Left ventricle myocardium inferior (tissue), 1 donor: ENCODE data around the gene PIEZO2. TPM values are rescaled to one million over a fixed set of nuclear protein-coding genes. Genes with fewer than 3 reads are reported as not detected.
"Not testable (repeated sequence)": the region's sequence is repeated elsewhere in the genome, so short reads cannot be mapped to it uniquely, and the experiment has no call there.

Source experiments
- DNase-seq: peaks from one replicate; pipeline ENCODE4 v3.0.0-alpha.2; 2020
- H3K27ac ChIP-seq: fragments of 200-600 bp; replicated peaks from 2 replicates; pipeline ENCODE4 v1.8.0; 2021
- H3K27me3 ChIP-seq: fragments of 200-600 bp; 2 replicates; pipeline ENCODE4 v1.8.0; 2021; ENCODE audit warnings: low read depth
- H3K36me3 ChIP-seq: fragments of 200-600 bp; 2 replicates; pipeline ENCODE4 v1.8.0; 2021
- H3K4me1 ChIP-seq: fragments of 200-600 bp; 2 replicates; pipeline ENCODE4 v1.8.0; 2021
- H3K4me3 ChIP-seq: fragments of 200-600 bp; 2 replicates; pipeline ENCODE4 v1.8.0; 2021; ENCODE audit warnings: mild to moderate bottlenecking, moderate library complexity
- H3K9me3 ChIP-seq: fragments of 200-600 bp; replicated peaks from 2 replicates; pipeline ENCODE4 v1.8.0; 2021
- CTCF ChIP-seq: fragments of 200-600 bp; IDR thresholded peaks from 2 replicates; pipeline ENCODE4 v1.8.0; 2021; ENCODE audit warnings: antibody characterized with exemption, mild to moderate bottlenecking, borderline replicate concordance
- intact Hi-C: fragments of 100-400 bp; cut with micrococcal nuclease; formaldehyde crosslinking; loops from one replicate; pipeline ENCODE4 v1.11.0; 2022
- total RNA-seq: library from RNA; stranded (reverse); fragmentation: NEBNext Ultra II Directional; extraction: Animal tissue kit (Norgen Biotek cat#: 25700); gene quantifications from one replicate; pipeline ENCODE4 v1.2.1, GENCODE V29; 2021
- donor health status: DM: no; HTN: yes; CAD: no; lungs with severe emphysema.

The PIEZO2 gene
- total RNA-seq, 1 donor from 2014 or later: 0.33 TPM

DNA sequence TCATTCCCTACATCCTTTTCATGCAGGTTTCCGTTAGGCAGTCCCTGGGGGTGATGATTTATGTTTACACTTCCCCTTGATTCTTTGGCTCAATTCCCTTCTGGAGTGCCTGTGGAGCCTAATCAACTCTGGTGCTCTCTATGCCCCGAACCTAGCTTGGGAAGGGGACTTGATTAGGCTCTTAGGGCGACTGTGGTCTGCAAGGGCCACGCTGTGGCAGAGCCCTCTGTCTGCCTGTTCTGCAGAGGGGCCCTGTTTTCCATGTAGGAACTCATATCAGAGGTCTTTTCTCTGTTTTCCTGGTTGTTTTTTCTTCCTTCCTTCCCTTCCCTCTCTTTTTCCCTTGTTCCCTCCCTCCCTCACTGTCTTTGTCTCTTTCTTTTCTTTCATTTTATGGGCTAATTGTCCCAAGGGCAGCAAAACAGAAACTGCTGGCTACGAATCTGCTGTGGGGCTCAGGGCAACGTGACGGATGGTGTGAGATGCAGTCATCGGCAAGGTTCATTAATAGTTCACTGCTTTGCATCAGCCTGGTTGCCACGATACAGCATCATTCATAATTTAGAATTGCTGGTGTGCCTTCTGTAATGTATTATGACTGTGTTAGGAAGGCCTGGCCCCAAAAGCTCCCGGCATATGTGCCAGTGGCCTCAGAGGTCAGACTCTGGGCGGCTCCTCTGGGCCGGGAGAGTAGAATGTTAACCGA lies 489.0 kb downstream of the PIEZO2 start:
- peaks cover 6% of the 10 kb centered on the region for H3K27me3 ChIP-seq
- peaks cover 8% of the 10 kb centered on the region for H3K4me1 ChIP-seq
- no peak for TF ChIP-seq CTCF
- no peak for DNase-seq
- H3K27ac ChIP-seq: no peak overlapping the region
- no peak overlapping the region for H3K4me3 ChIP-seq
- intact Hi-C loops: no loop called here
- no peaks in the 10 kb centered on the region for H3K9me3 ChIP-seq
- H3K36me3 ChIP-seq: no peaks in the 10 kb centered on the region

DNA sequence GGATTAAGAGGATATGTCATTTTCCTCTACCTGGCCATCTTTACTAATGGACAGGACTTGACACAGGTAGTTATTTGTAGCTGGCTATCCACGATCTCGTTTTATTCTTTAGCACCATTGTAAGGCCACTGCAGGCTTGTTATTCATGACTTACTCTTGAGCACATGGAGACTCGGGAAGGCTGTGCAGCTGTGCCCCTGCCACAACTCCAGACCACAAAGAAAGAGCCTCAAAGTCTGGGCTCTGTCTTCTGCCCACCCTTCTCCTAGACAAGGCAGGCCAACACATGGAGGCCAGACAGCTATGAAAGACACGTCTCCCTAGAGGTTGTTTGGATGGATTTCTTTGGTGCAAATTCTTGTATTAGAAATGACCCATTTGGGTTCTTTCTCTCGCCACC lies 489.8 kb downstream of the PIEZO2 start:
- no peak overlapping the region for H3K4me3 ChIP-seq
- peaks cover 8% of the 10 kb centered on the region for H3K4me1 ChIP-seq
- intact Hi-C loops: no loop called here

GRCh38 chr18:10659000-10659399 lies 490.4 kb downstream of the PIEZO2 start:
- H3K27ac ChIP-seq: no peak overlapping the region
- TF ChIP-seq CTCF: no peak
- DNase-seq: no peak
- H3K36me3 ChIP-seq: no peaks in the 10 kb centered on the region
- no peaks in the 10 kb centered on the region for H3K9me3 ChIP-seq
- intact Hi-C loops: no loop called here
- H3K4me3 ChIP-seq: no peak overlapping the region
- H3K4me1 ChIP-seq: peaks cover 8% of the 10 kb centered on the region
- no peaks in the 10 kb centered on the region for H3K27me3 ChIP-seq

More for the DNA sequence above, 489.8 kb downstream of the PIEZO2 start:
- Histone ChIP-seq H3K36me3 (no peaks in the 10 kb centered on the region), H3K27ac (no peak overlapping the region), H3K9me3 (no peaks in the 10 kb centered on the region), H3K27me3 (peaks cover 2% of the 10 kb centered on the region)
- TF ChIP-seq CTCF: no peak
- DNase-seq: no peak

- H3K9me3 ChIP-seq, H3K27me3 ChIP-seq, H3K36me3 ChIP-seq, DNase-seq, H3K4me3 ChIP-seq, H3K4me1 ChIP-seq, intact Hi-C loops, H3K27ac ChIP-seq: not testable (repeated sequence)
These were observed 505.4 kb downstream of the PIEZO2 start for GRCh38 chr18:10644003-10644402.

- not testable (repeated sequence) for DNase-seq, H3K27ac ChIP-seq
These were observed 506.3 kb downstream of the PIEZO2 start for GRCh38 chr18:10642915-10643524.

GRCh38 chr18:10638539-10638885 lies 510.9 kb downstream of the PIEZO2 start:
- H3K27me3 ChIP-seq, H3K27ac ChIP-seq, H3K9me3 ChIP-seq, H3K4me3 ChIP-seq, intact Hi-C loops, H3K36me3 ChIP-seq, DNase-seq, H3K4me1 ChIP-seq: not testable (repeated sequence)

More at GRCh38 chr18:10642915-10643524, 506.3 kb downstream of the PIEZO2 start:
- H3K9me3 ChIP-seq, intact Hi-C loops, H3K27me3 ChIP-seq, H3K4me3 ChIP-seq, H3K4me1 ChIP-seq, H3K36me3 ChIP-seq: not testable (repeated sequence)

GRCh38 chr18:10637858-10638538 lies 511.4 kb downstream of the PIEZO2 start:
- H3K27me3 ChIP-seq, H3K27ac ChIP-seq, intact Hi-C loops, H3K9me3 ChIP-seq, H3K4me1 ChIP-seq, DNase-seq, H3K36me3 ChIP-seq, H3K4me3 ChIP-seq: not testable (repeated sequence)

DNA sequence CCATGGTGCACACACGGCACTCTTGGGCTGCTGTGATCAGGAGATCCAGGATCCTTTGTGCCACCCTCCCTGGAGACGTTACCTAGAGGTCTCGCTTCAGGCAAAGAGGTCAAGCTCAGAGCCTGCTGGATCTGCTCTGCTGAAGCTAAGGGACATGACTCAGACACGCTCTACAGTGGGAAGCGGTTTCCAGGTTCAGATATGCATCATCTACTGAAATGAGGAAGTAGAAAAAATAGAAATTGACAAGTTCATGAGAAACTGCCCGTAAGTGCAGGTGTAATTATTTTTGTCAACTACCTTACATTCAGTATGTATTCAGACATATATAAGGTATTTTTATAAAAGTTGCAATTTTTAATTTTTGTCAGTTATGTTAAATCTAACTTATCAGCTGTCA lies 520.3 kb downstream of the PIEZO2 start:
- not testable (repeated sequence) for H3K27ac ChIP-seq, H3K27me3 ChIP-seq

GRCh38 chr18:10626606-10627213 lies 522.7 kb downstream of the PIEZO2 start:
- intact Hi-C loops, H3K36me3 ChIP-seq, H3K4me3 ChIP-seq, H3K9me3 ChIP-seq, H3K4me1 ChIP-seq, DNase-seq, H3K27ac ChIP-seq, H3K27me3 ChIP-seq: not testable (repeated sequence)

More for the DNA sequence above, 520.3 kb downstream of the PIEZO2 start:
- H3K36me3 ChIP-seq, intact Hi-C loops, H3K4me1 ChIP-seq, H3K9me3 ChIP-seq, H3K4me3 ChIP-seq, DNase-seq: not testable (repeated sequence)

- H3K4me1 ChIP-seq, H3K27me3 ChIP-seq, H3K9me3 ChIP-seq, DNase-seq, H3K27ac ChIP-seq, H3K36me3 ChIP-seq, intact Hi-C loops, H3K4me3 ChIP-seq: not testable (repeated sequence)
These were observed 525.8 kb downstream of the PIEZO2 start for GRCh38 chr18:10623606-10624005.
